ENCODE data around the gene MYH7.
"Not testable (repeated sequence)": the region's sequence is repeated elsewhere in the genome, so short reads cannot be mapped to it uniquely, and the experiment has no call there.

The MYH7 gene

GRCh38 chr14:23386266-23386657, 49.2 kb downstream of the MYH7 start:
- DNase-seq (ENCODE audit: low read depth in 2 of 2), result not testable (repeated sequence)

- DNase-seq (ENCODE audit: low read depth in 2 of 2), result no peak
Observed at GRCh38 chr14:23385642-23386265, 49.7 kb downstream of the MYH7 start.

GRCh38 chr14:23385244-23385641, 50.2 kb downstream of the MYH7 start:
- no peak for DNase-seq (ENCODE audit: low read depth in 2 of 2)

GRCh38 chr14:23384364-23385080, 50.9 kb downstream of the MYH7 start:
- DNase-seq (ENCODE audit: low read depth in 2 of 2), result no peak

DNA sequence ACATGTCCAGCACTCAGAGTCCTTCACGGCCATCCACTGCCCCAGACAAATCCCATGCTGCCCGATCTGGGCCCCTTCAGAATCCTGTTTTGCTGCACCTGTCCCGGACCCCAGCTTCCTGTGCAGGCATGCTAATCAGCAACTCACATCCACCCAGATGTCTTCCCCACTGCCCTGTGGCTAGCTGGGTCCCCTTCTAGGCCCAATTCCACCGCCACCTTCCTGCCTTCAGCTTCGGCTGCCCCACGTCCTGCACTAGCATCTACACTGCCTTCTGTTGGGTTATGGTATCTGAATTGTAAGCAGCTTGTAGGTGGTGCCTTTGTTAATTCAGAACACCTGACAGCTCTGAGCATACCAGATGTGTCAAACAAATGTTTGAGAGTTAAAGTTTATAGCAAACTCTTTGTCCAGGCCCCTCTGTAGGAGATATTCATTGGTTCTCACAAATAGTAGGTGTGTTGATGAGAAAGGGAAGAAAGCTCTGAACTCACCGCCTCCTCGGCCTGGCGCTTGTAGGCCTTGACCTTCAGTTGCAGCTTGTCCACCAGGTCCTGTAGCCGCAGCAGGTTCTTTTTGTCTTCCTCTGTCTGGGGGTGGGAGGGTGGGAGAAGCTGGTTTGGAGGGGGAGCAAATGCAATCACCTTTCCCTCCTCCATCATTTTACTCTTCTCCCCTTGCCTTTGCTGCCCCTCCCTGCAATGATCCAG, 52.6 kb downstream of the MYH7 start:
- no peak for DNase-seq (ENCODE audit: low read depth in 2 of 2)

DNA sequence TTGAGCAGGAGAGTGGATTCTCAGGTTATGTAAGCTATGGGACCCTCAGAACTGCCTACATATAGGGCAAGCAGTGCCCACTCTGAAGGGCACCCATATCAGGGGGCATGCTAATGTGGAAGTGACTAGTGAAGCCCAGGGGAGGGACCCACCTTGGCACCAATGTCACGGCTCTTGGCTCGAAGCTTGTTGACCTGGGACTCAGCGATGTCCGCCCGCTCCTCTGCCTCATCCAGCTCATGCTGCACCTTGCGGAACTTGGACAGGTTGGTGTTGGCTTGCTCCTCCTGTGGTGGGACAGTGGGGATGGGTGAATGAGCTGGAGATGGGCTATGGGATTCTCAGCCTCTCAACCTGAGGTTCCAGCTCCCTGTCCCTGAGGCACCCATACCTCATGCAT, 53.2 kb downstream of the MYH7 start:
- DNase-seq (ENCODE audit: low read depth in 2 of 2), result no peak

- DNase-seq (ENCODE audit: low read depth in 2 of 2), result no peak
Observed at GRCh38 chr14:23381871-23382270, 53.6 kb downstream of the MYH7 start.

DNA sequence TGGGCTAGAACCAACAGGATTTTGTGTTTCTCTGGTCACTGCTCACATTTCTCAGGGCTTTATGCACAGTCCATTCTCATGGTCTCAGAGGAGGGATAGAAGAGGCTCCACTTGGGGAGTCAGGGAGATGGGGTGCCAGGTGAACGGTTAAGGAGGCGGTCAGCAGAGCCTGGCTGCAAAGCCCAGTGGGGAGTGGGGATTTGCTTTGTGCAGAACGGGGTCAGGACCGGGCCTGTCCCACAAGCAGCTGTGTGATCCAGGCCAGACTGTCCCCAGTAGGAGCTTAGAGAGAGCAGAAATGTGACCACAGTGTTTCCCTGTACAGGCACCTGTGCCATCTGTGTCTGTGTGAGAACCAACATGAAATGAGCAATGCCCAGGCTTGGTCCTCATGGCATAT, 54.5 kb downstream of the MYH7 start:
- DNase-seq (ENCODE audit: low read depth in 2 of 2), result no peak

- DNase-seq (ENCODE audit: low read depth in 2 of 2), result no peak
Observed at GRCh38 chr14:23380197-23380914, 55.1 kb downstream of the MYH7 start.

DNA sequence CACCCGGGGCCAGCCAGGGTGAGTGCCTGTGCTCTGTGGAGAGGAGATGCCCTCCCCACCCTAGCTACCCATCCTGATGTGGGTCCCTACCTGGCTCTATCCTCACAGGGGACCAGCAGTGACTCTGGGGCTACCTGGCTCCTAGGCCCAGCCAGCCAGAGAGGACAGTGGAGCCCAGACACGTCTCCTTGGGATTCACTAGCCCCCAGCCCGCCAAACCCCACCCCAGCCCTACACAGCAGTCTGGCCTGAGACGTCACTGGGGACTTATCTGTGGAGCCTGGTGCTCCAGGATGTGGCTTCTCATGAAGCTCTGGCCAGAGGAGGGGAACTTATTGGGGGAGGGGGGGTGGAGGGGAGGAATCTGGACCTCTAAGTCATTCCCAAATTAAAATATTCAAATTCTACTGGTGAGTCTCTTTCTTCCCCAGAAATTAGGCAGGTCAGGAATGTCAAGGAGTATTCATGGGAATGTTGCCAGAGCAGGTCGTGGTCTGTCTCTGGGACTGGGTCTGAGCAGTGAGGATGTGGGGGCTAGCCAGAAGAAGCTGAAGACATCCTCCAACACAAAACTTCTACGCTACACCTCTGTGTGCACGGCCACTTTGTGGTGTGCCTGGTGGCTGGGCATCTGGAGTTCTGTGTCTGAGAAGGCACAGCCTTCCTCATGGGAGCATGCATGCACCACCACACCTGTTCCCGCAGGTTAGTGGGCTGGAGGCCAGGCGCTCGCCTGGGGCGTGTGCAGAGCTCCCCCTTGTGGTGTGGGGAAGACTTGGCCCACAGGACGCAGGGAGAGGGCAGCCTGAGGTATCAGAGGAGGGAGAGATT, 55.9 kb downstream of the MYH7 start:
- DNase-seq (ENCODE audit: low read depth in 2 of 2), result peak; percentile 52 to 55

- DNase-seq (ENCODE audit: low read depth in 2 of 2), result no peak
Observed at GRCh38 chr14:23378612-23379220, 56.7 kb downstream of the MYH7 start.

GRCh38 chr14:23377573-23378563, 57.6 kb downstream of the MYH7 start:
- no peak for DNase-seq (ENCODE audit: low read depth in 2 of 2)

- DNase-seq (ENCODE audit: low read depth in 2 of 2), result no peak
Observed at GRCh38 chr14:23377198-23377550, 58.3 kb downstream of the MYH7 start.

DNA sequence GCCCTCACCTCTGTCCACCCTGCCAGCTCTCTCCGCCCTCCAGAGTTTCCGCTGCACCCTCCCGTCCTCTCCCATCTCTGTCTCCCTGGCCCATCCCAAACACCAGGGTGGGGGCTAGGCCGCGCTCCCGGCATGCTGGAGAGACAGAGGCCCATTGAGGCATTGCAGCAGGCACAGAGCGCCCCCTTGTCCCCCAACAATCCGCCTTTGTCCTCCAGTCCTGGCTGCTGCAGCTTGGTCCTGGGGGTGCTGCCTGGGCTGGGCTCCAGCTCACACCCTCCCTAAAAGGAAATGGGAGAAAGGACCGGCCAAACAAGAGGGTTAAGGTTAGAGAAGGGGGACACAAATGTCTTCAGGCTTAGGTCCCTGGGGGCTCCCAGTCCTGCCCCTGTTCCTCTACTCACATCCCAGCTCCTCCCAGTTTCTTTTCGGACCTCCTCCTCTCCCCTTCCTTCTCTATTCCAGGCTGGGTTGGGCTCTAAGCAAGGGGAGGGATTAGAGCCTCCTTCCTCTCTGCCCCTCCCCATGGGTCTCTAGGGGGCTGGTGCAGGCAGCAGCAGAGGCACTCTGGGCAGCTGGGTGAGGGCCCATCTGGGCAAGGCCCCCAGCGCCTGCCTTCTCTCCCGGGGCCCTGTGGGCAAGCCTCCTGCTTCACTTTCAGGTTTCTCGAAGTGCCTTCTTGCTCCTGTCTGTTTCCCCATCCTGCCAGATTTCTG, 58.8 kb downstream of the MYH7 start, which contains the start of gene CMTM5:
CMTM5 (plus strand) TSS at position 565 of the 716 bp plus-strand sequence. CDS start 206 bp downstream, outside the sequence.
- no peak for DNase-seq (ENCODE audit: low read depth in 2 of 2)

DNA sequence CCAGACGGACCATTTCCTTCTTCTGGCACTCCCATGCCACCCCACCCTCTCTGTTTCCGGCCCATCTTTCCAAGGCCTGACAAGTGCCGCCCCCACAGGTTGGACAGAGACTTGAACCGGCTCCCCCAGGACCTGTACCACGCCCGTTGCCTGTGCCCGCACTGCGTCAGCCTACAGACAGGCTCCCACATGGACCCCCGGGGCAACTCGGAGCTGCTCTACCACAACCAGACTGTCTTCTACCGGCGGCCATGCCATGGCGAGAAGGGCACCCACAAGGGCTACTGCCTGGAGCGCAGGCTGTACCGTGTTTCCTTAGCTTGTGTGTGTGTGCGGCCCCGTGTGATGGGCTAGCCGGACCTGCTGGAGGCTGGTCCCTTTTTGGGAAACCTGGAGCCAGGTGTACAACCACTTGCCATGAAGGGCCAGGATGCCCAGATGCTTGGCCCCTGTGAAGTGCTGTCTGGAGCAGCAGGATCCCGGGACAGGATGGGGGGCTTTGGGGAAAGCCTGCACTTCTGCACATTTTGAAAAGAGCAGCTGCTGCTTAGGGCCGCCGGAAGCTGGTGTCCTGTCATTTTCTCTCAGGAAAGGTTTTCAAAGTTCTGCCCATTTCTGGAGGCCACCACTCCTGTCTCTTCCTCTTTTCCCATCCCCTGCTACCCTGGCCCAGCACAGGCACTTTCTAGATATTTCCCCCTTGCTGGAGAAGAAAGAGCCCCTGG, 59.8 kb downstream of the MYH7 start:
- DNase-seq (ENCODE audit: low read depth in 2 of 2), result no peak

DNA sequence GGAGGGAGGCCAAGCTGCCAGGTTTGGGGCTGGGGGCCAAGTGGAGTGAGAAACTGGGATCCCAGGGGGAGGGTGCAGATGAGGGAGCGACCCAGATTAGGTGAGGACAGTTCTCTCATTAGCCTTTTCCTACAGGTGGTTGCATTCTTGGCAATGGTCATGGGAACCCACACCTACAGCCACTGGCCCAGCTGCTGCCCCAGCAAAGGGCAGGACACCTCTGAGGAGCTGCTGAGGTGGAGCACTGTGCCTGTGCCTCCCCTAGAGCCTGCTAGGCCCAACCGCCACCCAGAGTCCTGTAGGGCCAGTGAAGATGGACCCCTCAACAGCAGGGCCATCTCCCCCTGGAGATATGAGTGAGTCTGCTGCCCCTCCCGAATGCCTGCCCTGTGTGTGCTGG, 62.4 kb downstream of the MYH7 start:
- DNase-seq (ENCODE audit: low read depth in 2 of 2), result no peak

GRCh38 chr14:23372509-23372908, 63.0 kb downstream of the MYH7 start, which contains the start of gene IL25:
Gene IL25, plus strand, starts transcription at chr14:23372809.
- no peak for DNase-seq (ENCODE audit: low read depth in 2 of 2)

DNA sequence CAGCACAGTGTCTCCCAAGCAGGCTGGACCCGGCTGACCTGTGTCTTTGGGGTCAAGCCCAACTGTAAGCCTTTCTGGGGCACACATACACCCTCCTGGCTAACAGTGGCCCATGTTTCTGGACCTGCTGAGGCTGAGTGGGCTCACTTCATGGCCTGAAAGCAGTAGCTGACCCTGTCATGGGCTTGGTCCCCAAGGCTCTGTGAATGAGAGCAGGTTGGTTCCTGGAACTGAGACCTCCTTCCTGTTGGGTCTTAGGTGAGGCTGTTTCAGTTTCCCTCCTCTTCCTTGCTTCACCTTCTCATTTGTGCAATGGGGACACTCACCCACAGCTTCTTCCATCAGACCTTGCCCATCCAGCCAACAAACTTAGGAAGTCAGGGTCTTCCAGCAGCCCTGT, 63.6 kb downstream of the MYH7 start:
- DNase-seq (ENCODE audit: low read depth in 2 of 2), result no peak

Measured in stimulated activated CD4-positive, alpha-beta T cell treated with anti-CD3 and anti-CD28 coated beads, Interleukin-4, amount 100 ng/mL, for 48 hours (primary cell).